ENCODE data around the gene MSLN.
"Not testable (repeated sequence)": the region's sequence is repeated elsewhere in the genome, so short reads cannot be mapped to it uniquely, and the experiment has no call there.

MSLN gene

DNA sequence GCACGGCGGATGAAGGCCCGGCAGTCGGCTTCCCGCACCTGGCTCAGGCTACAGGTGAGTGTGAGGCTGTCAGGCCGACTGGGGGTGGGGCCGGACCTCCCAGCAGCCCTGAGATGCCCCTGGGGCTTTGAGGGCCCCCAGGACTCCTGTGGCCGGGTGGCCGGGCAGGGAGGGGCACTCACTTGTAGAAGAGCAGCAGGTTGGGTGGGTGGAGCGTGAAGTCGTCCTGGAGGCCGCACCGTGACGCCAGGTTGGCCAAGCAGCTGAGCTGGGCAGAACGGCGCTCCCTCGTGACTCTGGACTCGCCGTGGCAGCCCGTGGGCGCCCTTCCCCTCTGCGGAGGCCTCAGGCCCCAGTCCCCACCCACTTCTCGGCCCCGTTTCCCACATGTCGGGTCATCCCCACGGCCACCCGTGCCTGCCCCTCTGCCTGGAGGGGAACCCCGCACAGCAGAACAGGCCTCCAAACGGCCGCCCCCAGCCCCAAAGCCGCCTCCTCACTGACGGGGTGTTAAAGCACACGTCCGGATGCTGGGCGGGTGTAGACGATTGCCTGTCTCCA, 14.8 kb downstream of the MSLN start:
- no peak for DNase-seq (ENCODE audit: low read depth, low spot score)

GRCh38 chr16:776298-776697, 15.8 kb downstream of the MSLN start:
- DNase-seq (ENCODE audit: low read depth, low spot score) = not testable (repeated sequence)

GRCh38 chr16:776824-777223, 16.3 kb downstream of the MSLN start:
- DNase-seq (ENCODE audit: low read depth, low spot score) = no peak

DNA sequence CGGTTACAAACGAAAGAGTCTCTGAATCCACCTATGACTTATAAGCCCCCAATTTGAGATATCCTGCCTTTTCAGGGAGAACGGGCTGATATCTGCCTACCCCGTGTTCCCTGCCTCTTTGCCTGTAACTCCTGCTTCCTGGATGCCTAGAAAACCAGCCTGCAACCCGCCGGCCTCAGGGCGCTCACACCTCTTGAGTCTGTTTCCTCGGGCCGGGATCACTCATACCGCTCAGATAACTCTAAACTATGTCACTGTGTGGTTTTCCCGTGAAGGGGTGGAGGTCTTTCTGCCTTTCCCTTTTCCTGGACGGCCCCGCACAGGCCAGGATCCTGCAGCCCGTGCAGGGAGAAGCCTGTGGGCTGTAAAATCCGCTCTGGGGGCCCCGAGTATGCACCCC, 17.3 kb downstream of the MSLN start:
- no peak for DNase-seq (ENCODE audit: low read depth, low spot score)

DNA sequence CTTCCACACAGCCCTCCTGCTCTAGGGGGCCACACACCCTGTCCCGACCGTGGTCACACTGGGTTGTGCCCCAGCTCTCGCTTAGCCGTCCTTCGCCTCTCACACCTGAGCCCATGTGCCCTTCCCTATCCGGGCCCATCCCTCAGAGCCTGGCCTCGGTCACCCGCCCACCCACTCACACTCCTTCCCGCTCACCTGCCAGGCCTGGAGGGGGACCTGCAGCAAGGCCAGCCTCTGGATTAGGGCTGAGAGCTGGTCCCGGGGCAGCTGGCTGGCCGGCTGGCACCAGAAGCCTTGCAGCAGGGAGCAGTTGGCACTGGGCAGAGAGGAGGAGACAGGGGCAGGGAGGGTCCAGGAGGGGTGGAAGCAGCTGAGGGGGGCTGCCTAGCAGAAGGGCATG, 17.9 kb downstream of the MSLN start:
- no peak for DNase-seq (ENCODE audit: low read depth, low spot score)

GRCh38 chr16:778909-779527, 18.5 kb downstream of the MSLN start:
- no peak for DNase-seq (ENCODE audit: low read depth, low spot score)

GRCh38 chr16:779561-779960, 19.0 kb downstream of the MSLN start:
- no peak for DNase-seq (ENCODE audit: low read depth, low spot score)

GRCh38 chr16:780296-780695, 19.8 kb downstream of the MSLN start:
- DNase-seq (ENCODE audit: low read depth, low spot score) = no peak

DNA sequence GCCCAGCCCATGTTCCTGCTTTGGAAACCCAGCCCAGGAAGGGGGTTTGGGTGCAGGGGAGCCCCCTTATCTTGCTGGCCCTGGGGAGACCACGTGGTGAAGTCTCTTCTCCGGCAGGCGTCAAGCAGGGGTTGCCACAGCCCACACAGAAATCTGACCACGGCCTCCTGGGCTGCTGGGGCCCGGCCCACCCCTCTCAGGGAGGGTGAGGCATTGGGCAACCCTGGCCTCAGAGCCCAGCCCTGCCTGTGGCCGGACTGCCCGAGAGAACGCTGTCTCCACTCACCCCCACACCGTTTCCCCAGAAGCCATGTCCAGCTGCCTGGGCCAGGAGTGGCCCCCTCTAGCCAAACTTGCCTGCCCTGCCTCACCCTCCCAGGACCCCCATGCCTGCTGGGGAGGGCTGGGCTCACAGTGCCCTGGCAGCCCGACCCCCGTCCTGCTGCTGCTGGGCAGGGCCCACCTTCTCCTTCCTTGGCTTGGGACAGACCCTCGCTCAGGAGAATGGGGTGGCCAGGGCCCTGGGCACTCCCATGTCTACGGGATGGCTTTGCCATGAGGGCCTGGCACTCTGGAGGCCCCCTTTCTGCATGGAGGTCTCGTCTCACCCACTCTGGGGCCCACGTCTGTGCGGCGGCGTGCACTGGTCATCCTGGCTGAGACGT, 20.9 kb downstream of the MSLN start:
- no peak for DNase-seq (ENCODE audit: low read depth, low spot score)

- DNase-seq (ENCODE audit: low read depth, low spot score) = no peak
Observed at GRCh38 chr16:782258-782657, 21.7 kb downstream of the MSLN start.

- no peak for DNase-seq (ENCODE audit: low read depth, low spot score)
Observed at GRCh38 chr16:782766-783403, 22.4 kb downstream of the MSLN start.

GRCh38 chr16:783404-784161, 23.0 kb downstream of the MSLN start:
- DNase-seq (ENCODE audit: low read depth, low spot score) = no peak

GRCh38 chr16:784431-784830, 23.9 kb downstream of the MSLN start:
- no peak for DNase-seq (ENCODE audit: low read depth, low spot score)

- peak; percentile 58 for DNase-seq (ENCODE audit: low read depth, low spot score)
Observed at GRCh38 chr16:785563-786535, 25.3 kb downstream of the MSLN start.

DNA sequence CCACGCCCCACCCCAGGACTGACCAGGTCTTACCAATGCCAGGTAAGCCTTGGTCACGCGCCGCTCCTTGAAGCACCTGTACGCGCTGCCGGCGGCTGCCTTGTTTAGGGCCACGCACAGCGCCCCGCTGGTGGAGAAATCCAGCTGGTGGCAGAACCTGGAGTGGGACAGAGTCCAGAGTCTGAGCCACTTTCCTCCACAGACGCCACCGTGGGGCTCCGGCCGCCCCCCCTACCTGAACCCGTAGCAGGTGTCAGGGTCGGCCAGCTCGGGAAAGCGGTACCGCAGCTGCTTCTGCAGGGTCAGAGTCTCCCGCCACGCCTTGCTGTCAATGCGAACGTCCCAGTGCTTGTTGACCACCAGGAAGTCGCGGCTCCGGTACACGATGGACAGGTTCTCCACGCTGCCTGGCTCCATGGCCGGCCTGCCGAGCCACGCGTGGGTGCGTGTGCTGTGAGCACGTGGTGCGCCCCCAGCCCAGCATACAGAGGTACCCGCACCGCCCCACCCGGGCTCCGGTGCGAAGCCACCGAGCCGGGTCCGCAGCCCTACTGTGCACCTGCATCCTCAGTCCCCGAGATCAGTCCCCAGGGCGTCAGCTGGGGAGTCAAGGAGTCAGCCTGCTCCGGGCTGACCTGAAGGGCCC, 26.9 kb downstream of the MSLN start:
- no peak for DNase-seq (ENCODE audit: low read depth, low spot score)

GRCh38 chr16:787978-788398, 27.5 kb downstream of the MSLN start, which contains the start of gene RPUSD1:
TSS of gene RPUSD1 (minus strand) at chr16:788381. CDS start at chr16:787737, 644 bp downstream.
- no peak for DNase-seq (ENCODE audit: low read depth, low spot score)

- peak; percentile 84 for DNase-seq (ENCODE audit: low read depth, low spot score)
Observed at GRCh38 chr16:788399-789126, 28.0 kb downstream of the MSLN start, which contains the start of gene CHTF18. TSS of gene CHTF18 (plus strand) at chr16:788620. CDS start at chr16:788685, 65 bp downstream.

DNA sequence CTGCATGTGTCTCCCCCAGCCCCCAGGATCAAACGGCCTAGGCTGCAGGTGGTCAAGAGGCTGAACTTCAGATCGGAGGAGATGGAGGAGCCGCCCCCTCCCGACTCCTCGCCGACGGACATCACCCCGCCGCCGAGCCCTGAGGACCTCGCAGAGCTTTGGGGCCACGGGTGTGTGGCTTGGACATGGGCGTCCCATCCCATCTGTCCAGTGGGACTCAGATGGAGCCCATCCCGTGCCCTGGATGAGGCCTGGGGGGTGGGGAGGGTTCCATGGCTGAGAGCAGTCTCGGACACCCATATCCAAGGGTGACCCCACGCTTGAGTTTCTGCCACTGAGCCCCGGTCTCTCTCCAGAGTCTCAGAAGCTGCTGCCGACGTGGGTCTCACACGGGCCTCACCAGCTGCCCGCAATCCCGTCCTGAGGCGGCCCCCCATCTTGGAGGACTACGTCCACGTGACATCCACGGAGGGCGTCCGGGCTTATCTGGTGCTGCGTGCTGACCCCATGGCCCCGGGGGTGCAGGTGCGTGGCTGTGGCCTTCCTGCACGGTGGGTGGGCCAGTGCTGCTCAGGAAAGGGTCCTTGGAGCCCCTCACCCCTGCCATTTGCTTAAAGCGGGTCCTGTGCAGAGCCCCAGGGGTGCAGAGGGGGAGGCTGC, 28.8 kb downstream of the MSLN start:
- no peak for DNase-seq (ENCODE audit: low read depth, low spot score)

- no peak for DNase-seq (ENCODE audit: low read depth, low spot score)
Observed at GRCh38 chr16:790086-790485, 29.6 kb downstream of the MSLN start.
